CD4-positive, alpha-beta memory T cell (primary cell): ENCODE results near the gene GRM5. TPM values are rescaled to one million over a fixed set of nuclear protein-coding genes. Genes with fewer than 3 reads are reported as not detected.

Experiments
- CTCF ChIA-PET: fragments of 350-600 bp; sonication (Branson Sonifier 250); formaldehyde crosslinking; loops from one replicate; lab custom pipeline; 2021; ENCODE audit warnings: inconsistent platforms; ENCODE audit not compliant: partially characterized antibody; lab: Charles Lee
- POLR2A ChIA-PET: fragments of 350-600 bp; sonication (Branson Sonifier 250); formaldehyde crosslinking; loops from one replicate; lab custom pipeline; 2021; ENCODE audit not compliant: partially characterized antibody; lab: Charles Lee
- DNase-seq, 5 donors: peaks; one replicate each; pipeline versions ENCODE4 v3.0.0 to v3.0.0-alpha.2; 2020 to 2022; ENCODE audit warnings: mixed read lengths in 1 of 5
- H3K27ac ChIP-seq: one replicate; pipeline ENCODE4 v1.7.0; 2013; ENCODE audit warnings: low read depth, low read length
- H3K27me3 ChIP-seq: 2 replicates; pipeline ENCODE4 v1.7.0; 2013; ENCODE audit warnings: mild to moderate bottlenecking, low read length, moderate library complexity; ENCODE audit not compliant: insufficient read depth
- H3K36me3 ChIP-seq: 2 replicates; pipeline ENCODE4 v1.7.0; 2013; ENCODE audit warnings: mild to moderate bottlenecking, low read length, moderate library complexity; ENCODE audit not compliant: insufficient read depth
- H3K4me1 ChIP-seq: 2 replicates; pipeline ENCODE4 v1.7.0; 2013; ENCODE audit warnings: mild to moderate bottlenecking, low read length, moderate library complexity; ENCODE audit not compliant: insufficient read depth
- H3K4me3 ChIP-seq, 2 donors: one replicate each; pipeline ENCODE4 v1.7.0; 2013; ENCODE audit warnings: low read length in 2 of 2, mild to moderate bottlenecking in 1 of 2
- H3K9me3 ChIP-seq, 2 donors: one replicate each; pipeline ENCODE4 v1.7.0; 2013; ENCODE audit warnings: low read length in 2 of 2, control low read depth in 1 of 2; ENCODE audit not compliant: control insufficient read depth in 1 of 2
- H3K27ac Mint-ChIP-seq, 7 donors: one replicate each; pipeline ENCODE4 v1.8.0; 2020 to 2021; ENCODE audit warnings: mixed read lengths in 7 of 7, mild to moderate bottlenecking in 6 of 7, inconsistent platforms in 3 of 7, moderate library complexity in 3 of 7
- H3K27me3 Mint-ChIP-seq, 2 donors: one replicate each; pipeline ENCODE4 v1.8.0; 2020 to 2021; ENCODE audit warnings: mixed read lengths in 2 of 2
- H3K36me3 Mint-ChIP-seq, 2 donors: one replicate each; pipeline ENCODE4 v1.8.0; 2020 to 2021; ENCODE audit warnings: mixed read lengths in 2 of 2, inconsistent platforms in 1 of 2, mild to moderate bottlenecking in 1 of 2
- H3K4me1 Mint-ChIP-seq, 4 donors: one replicate each; pipeline ENCODE4 v1.8.0; 2020 to 2021; ENCODE audit warnings: mixed read lengths in 4 of 4, mild to moderate bottlenecking in 1 of 4
- H3K4me3 Mint-ChIP-seq, 8 donors: one replicate each; pipeline ENCODE4 v1.8.0; 2020 to 2021; ENCODE audit warnings: mixed read lengths in 8 of 8, mild to moderate bottlenecking in 7 of 8, moderate library complexity in 6 of 8, inconsistent platforms in 3 of 8
- H3K9me3 Mint-ChIP-seq, 8 donors: one replicate each; pipeline ENCODE4 v1.8.0; 2020 to 2021; ENCODE audit warnings: mixed read lengths in 8 of 8, mild to moderate bottlenecking in 5 of 8, inconsistent platforms in 3 of 8, moderate library complexity in 1 of 8
- intact Hi-C: fragments of 100-400 bp; cut with micrococcal nuclease; formaldehyde crosslinking; loops from one replicate; pipeline ENCODE4 v1.15.1; 2023
- polyA plus RNA-seq, 2 donors: library from polyadenylated mRNA; unstranded; fragments of 300-500 nt; fragmentation: Illumina TruSeq; gene quantifications; one replicate each; pipeline ENCODE4 v1.2.3, GENCODE V29; 2021
- total RNA-seq, 2 experiments: library from RNA; stranded (reverse); gene quantifications; one replicate each; pipeline ENCODE4 v1.2.3, GENCODE V29; 2021

Gene GRM5
- total and polyA plus RNA-seq, 4 experiments from 2014 or later = not detected

DNA sequence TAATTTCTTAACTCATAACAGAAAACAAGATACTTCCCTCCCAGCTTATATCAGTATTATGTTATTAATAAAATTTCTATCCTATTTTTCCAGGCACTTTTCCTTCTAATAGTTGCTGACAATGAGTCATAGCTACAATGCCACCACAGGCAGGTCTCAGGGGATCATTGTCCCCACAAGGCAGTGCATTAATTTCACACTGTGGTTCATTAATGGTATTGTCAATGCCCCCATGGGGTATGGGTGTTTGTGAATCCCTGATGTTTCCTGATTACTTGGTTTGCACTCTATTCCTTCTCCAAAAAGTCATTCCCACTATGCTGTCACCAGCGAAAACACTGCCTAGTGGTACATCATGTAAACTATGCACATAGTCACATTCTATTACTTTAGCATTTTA lies 382.8 kb downstream of the GRM5 start:
- CTCF ChIA-PET = no interaction called here
- no peaks in the 10 kb centered on the region for H3K36me3 Mint-ChIP-seq
- no peaks in the 10 kb centered on the region for H3K27me3 Mint-ChIP-seq
- DNase-seq = no peak
- no peak overlapping the region for H3K27ac Mint-ChIP-seq
- Histone ChIP-seq H3K4me1 (no peaks in the 10 kb centered on the region), H3K9me3 (no peaks in the 10 kb centered on the region), H3K27me3 (no peaks in the 10 kb centered on the region), H3K36me3 (no peaks in the 10 kb centered on the region), H3K27ac (no peak overlapping the region), H3K4me3 (no peak overlapping the region)
- H3K4me1 Mint-ChIP-seq = no peaks in the 10 kb centered on the region
- no peak overlapping the region for H3K4me3 Mint-ChIP-seq
- peaks cover 4 to 23% (median 9%) of the 10 kb centered on the region in 8 donors for H3K9me3 Mint-ChIP-seq
- intact Hi-C loops = no loop called here
- POLR2A ChIA-PET = no interaction called here

DNA sequence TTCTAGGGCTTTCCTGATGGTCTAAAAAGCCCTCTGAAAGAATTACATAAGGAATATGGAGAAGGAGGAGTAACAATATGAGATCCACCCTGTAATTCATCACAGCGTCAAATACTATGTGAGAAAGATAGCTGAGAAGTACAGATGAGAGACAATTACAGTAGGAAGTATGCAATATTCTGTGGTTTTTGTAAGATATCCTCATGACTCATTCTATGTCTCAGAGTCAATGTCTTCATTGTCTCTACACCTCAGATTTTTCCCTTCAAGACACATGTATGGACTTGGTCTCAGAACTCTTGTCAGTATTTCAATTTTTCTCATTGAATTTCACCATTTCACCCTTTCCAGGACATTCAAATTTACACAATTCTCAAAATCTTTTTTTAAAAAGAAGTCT lies 385.0 kb downstream of the GRM5 start:
- DNase-seq = no peak
- H3K27ac ChIP-seq = no peak overlapping the region
- intact Hi-C loops = no loop called here
- no peaks in the 10 kb centered on the region for H3K36me3 ChIP-seq
- H3K27ac Mint-ChIP-seq = no peak overlapping the region
- no peaks in the 10 kb centered on the region for H3K9me3 ChIP-seq
- H3K4me3 ChIP-seq = no peak overlapping the region
- ChIA-PET CTCF (no interaction called here), POLR2A (no interaction called here)
- no peaks in the 10 kb centered on the region for H3K36me3 Mint-ChIP-seq
- H3K4me1 Mint-ChIP-seq = no peaks in the 10 kb centered on the region
- H3K27me3 Mint-ChIP-seq = no peaks in the 10 kb centered on the region
- no peaks in the 10 kb centered on the region for H3K4me1 ChIP-seq
- no peaks in the 10 kb centered on the region for H3K27me3 ChIP-seq
- peaks cover 3 to 18% (median 8%) of the 10 kb centered on the region in 8 donors for H3K9me3 Mint-ChIP-seq
- no peak overlapping the region for H3K4me3 Mint-ChIP-seq

DNA sequence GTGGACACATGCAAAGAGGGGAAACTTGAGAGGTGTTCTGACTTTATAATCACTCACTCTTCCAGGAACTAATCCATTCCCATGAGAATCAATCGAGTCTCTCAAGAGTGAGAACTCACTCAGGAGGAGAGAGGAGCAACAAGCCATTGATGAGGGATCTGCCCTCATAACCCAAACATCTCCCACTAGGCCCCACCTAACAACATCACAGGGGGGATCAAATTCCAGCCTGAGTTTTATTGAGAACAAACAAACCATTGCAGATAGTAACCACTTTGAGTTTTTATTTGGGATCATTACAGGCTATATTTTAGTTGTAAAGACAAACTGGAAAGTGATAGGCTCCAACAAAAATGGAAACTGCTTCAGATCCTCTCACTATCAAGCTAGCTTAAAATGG lies 399.4 kb downstream of the GRM5 start:
- H3K36me3 ChIP-seq = no peaks in the 10 kb centered on the region
- H3K27ac ChIP-seq = no peak overlapping the region
- peaks cover 0 to 4% (median 0%) of the 10 kb centered on the region in 8 donors for H3K9me3 Mint-ChIP-seq
- intact Hi-C loops = no loop called here
- no peaks in the 10 kb centered on the region for H3K4me1 ChIP-seq
- no peaks in the 10 kb centered on the region for H3K36me3 Mint-ChIP-seq
- POLR2A ChIA-PET = no interaction called here
- H3K27ac Mint-ChIP-seq = no peak overlapping the region
- no peak for DNase-seq
- CTCF ChIA-PET = no interaction called here
- no peaks in the 10 kb centered on the region for H3K9me3 ChIP-seq
- H3K4me3 ChIP-seq = no peak overlapping the region
- H3K27me3 Mint-ChIP-seq = no peaks in the 10 kb centered on the region
- no peaks in the 10 kb centered on the region for H3K27me3 ChIP-seq
- H3K4me1 Mint-ChIP-seq = no peaks in the 10 kb centered on the region
- H3K4me3 Mint-ChIP-seq = no peak overlapping the region

DNA sequence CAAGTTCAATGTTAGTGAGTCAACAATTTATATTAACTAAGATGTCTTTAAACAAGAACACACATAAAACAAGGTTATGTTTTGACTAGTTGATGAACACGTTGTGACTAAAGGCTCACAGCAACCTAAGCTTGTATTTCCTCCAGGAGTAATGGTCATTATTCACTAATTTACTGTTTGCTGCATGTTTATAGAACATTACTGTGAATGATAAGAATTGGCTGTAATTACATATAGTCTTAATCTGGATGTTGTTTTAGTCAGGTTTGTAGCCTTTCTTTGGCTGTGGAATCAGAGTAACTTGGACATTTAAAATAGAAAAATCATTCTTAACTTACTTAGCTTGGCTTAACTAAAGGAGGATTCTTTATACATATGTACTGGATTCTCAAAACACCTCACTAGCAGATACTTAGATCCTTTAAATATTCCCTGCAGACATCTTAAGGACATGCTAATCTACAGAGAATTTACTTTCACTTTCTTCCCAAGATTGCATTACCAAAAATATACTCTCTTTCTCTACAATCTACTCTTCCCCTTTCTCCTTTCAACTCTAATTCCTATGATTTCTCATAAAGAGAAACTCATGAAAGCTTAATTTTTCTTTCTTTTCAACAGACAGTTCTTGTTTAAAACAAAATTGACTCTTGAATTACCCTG lies 408.6 kb downstream of the GRM5 start:
- H3K4me3 Mint-ChIP-seq = peak overlapping the region in 7 of 8 donors; percentile 20 to 72 (median 45)
- peak overlapping the region in 2 of 7 donors; percentile 42 to 49 for H3K27ac Mint-ChIP-seq
- H3K4me3 ChIP-seq = no peak overlapping the region
- H3K4me1 Mint-ChIP-seq = peaks cover 8 to 16% (median 9%) of the 10 kb centered on the region in 4 donors
- H3K27me3 ChIP-seq = no peaks in the 10 kb centered on the region
- no peak for DNase-seq
- POLR2A ChIA-PET = no interaction called here
- H3K36me3 Mint-ChIP-seq = no peaks in the 10 kb centered on the region
- intact Hi-C loops = no loop called here
- H3K27me3 Mint-ChIP-seq = peaks cover 1 to 2% of the 10 kb centered on the region in 2 donors
- H3K9me3 Mint-ChIP-seq = peaks cover 0 to 4% (median 0%) of the 10 kb centered on the region in 8 donors
- CTCF ChIA-PET = no interaction called here
- no peaks in the 10 kb centered on the region for H3K36me3 ChIP-seq
- H3K4me1 ChIP-seq = no peaks in the 10 kb centered on the region
- no peaks in the 10 kb centered on the region for H3K9me3 ChIP-seq
- no peak overlapping the region for H3K27ac ChIP-seq

DNA sequence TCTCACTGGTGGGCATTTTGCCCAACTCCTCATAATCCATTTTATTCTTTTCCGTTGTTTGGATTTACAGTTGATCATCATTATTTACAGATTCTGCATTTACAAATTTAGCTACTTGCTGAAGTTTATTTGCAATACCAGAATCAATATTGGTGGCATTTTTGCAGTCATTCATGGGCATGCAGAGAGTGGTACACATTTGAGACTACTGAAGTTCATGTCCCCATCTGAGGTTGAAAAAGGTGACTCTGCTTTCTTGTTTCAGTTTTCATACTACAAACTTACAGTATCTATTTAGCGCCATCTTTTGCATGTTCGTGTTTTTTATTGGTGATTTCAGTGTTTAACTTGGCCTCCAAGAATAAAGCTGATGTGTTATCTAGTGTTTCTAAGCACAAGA lies 409.5 kb downstream of the GRM5 start:
- intact Hi-C loops = no loop called here
- peaks cover 1 to 2% of the 10 kb centered on the region in 2 donors for H3K27me3 Mint-ChIP-seq
- POLR2A ChIA-PET = no interaction called here
- no peak for DNase-seq
- Histone ChIP-seq H3K27me3 (no peaks in the 10 kb centered on the region), H3K27ac (no peak overlapping the region), H3K4me1 (no peaks in the 10 kb centered on the region), H3K36me3 (no peaks in the 10 kb centered on the region), H3K4me3 (no peak overlapping the region), H3K9me3 (no peaks in the 10 kb centered on the region)
- peaks cover 0 to 4% (median 0%) of the 10 kb centered on the region in 8 donors for H3K9me3 Mint-ChIP-seq
- H3K27ac Mint-ChIP-seq = peak overlapping the region in 1 of 7 donors; percentile 2
- peaks cover 8 to 16% (median 9%) of the 10 kb centered on the region in 4 donors for H3K4me1 Mint-ChIP-seq
- H3K4me3 Mint-ChIP-seq = no peak overlapping the region
- CTCF ChIA-PET = no interaction called here
- no peaks in the 10 kb centered on the region for H3K36me3 Mint-ChIP-seq

DNA sequence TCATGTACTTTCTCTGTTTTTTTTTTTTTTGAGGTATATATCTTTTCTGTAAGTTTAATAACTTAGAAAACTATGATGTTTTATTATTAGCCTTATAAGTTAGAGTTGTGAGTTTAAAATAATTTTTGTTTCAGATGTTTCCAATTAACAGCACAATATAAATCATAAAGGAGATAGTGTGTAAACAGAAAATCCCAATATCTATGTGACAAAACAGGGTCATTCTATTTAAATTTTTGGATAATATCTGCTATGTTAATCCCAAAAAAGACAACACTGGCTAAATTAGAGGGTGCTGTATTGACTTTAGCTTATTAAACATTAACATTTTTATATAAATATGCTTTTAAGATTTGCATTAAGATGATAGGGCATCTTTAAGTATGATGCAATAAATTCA lies 410.1 kb downstream of the GRM5 start:
- intact Hi-C loops = no loop called here
- Mint-ChIP-seq H3K27me3 (peaks cover 1 to 2% of the 10 kb centered on the region in 2 donors), H3K4me1 (peaks cover 8 to 16% (median 9%) of the 10 kb centered on the region in 4 donors), H3K27ac (no peak overlapping the region), H3K4me3 (no peak overlapping the region), H3K36me3 (no peaks in the 10 kb centered on the region), H3K9me3 (peaks cover 0 to 4% (median 0%) of the 10 kb centered on the region in 8 donors)
- Histone ChIP-seq H3K36me3 (no peaks in the 10 kb centered on the region), H3K27ac (no peak overlapping the region), H3K27me3 (no peaks in the 10 kb centered on the region), H3K4me1 (no peaks in the 10 kb centered on the region), H3K9me3 (no peaks in the 10 kb centered on the region), H3K4me3 (no peak overlapping the region)
- no peak for DNase-seq
- ChIA-PET POLR2A (no interaction called here), CTCF (no interaction called here)

DNA sequence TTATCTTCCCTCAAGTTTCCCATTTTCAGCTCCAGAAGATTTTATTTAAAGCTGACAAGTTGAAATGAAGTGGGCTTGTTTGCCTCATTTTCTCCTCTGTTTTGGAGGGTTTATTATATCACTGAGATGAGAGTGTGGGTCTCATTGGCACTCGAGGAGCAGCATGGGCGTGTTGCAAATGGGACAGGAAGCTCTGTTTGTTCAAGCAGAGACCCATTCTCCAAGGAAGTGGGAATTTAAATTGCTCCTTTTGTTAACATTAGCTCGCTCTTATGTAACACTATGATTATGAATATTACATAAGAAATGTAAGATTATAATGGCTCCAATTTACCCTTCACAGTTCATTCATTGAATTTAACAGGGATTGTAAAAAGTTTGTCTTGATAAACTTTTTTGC lies 410.6 kb downstream of the GRM5 start:
- CTCF ChIA-PET = no interaction called here
- H3K27ac ChIP-seq = no peak overlapping the region
- Mint-ChIP-seq H3K4me1 (peaks cover 8 to 16% (median 9%) of the 10 kb centered on the region in 4 donors), H3K4me3 (no peak overlapping the region), H3K9me3 (peaks cover 0 to 4% (median 0%) of the 10 kb centered on the region in 8 donors), H3K27me3 (peaks cover 1 to 2% of the 10 kb centered on the region in 2 donors), H3K36me3 (no peaks in the 10 kb centered on the region), H3K27ac (no peak overlapping the region)
- intact Hi-C loops = no loop called here
- no peaks in the 10 kb centered on the region for H3K36me3 ChIP-seq
- no peaks in the 10 kb centered on the region for H3K4me1 ChIP-seq
- no peaks in the 10 kb centered on the region for H3K27me3 ChIP-seq
- POLR2A ChIA-PET = no interaction called here
- H3K4me3 ChIP-seq = no peak overlapping the region
- no peak for DNase-seq
- H3K9me3 ChIP-seq = no peaks in the 10 kb centered on the region
